ENCODE data around the gene HSD17B12.

DNA sequence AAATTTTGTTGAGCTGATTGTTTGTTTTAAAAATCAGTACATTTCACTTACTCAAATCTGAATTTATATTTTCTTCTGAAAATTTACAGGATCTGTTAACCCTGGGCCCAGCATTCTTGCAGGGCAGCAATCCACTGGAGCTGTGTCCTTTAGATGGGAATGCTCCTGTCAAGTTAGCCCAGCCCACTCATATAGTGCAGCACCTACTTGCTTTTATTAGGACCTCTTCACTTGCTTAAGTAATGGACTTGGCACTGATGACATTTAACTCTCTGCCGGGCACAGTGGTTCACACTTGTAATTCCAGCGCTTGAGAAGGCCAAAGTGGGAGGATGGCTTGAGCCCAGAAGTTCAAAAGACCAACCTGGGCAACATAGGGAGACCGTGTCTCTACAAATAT lies 89.6 kb downstream of the HSD17B12 start:
- TF ChIP-seq, protein P1, sequence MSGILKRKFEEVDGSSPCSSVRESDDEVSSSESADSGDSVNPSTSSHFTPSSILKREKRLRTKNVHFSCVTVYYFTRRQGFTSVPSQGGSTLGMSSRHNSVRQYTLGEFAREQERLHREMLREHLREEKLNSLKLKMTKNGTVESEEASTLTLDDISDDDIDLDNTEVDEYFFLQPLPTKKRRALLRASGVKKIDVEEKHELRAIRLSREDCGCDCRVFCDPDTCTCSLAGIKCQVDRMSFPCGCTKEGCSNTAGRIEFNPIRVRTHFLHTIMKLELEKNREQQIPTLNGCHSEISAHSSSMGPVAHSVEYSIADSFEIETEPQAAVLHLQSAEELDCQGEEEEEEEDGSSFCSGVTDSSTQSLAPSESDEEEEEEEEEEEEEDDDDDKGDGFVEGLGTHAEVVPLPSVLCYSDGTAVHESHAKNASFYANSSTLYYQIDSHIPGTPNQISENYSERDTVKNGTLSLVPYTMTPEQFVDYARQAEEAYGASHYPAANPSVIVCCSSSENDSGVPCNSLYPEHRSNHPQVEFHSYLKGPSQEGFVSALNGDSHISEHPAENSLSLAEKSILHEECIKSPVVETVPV (CRISPR knock-in tag; IDR thresholded peaks at IDR 0.05), result no peak
- TF ChIP-seq ZFP30 (CRISPR knock-in tag; IDR thresholded peaks at IDR 0.05) (no peak), ZNF70 (CRISPR knock-in tag; IDR thresholded peaks at IDR 0.05) (no peak), OSR1 (CRISPR knock-in tag; IDR thresholded peaks at IDR 0.05) (no peak), PPARA (CRISPR knock-in tag; IDR thresholded peaks at IDR 0.05; ENCODE audit: borderline replicate concordance) (no peak), RARB (CRISPR knock-in tag; IDR thresholded peaks at IDR 0.05) (no peak), ZNF8 (CRISPR knock-in tag; IDR thresholded peaks at IDR 0.05) (no peak), SNAI2 (CRISPR knock-in tag; IDR thresholded peaks at IDR 0.05) (no peak), BACH2 (CRISPR knock-in tag; IDR thresholded peaks at IDR 0.05; ENCODE audit: borderline replicate concordance) (no peak), TOX (CRISPR knock-in tag; IDR thresholded peaks at IDR 0.05; ENCODE audit: borderline replicate concordance) (no peak)
- TF ChIP-seq, protein P2, sequence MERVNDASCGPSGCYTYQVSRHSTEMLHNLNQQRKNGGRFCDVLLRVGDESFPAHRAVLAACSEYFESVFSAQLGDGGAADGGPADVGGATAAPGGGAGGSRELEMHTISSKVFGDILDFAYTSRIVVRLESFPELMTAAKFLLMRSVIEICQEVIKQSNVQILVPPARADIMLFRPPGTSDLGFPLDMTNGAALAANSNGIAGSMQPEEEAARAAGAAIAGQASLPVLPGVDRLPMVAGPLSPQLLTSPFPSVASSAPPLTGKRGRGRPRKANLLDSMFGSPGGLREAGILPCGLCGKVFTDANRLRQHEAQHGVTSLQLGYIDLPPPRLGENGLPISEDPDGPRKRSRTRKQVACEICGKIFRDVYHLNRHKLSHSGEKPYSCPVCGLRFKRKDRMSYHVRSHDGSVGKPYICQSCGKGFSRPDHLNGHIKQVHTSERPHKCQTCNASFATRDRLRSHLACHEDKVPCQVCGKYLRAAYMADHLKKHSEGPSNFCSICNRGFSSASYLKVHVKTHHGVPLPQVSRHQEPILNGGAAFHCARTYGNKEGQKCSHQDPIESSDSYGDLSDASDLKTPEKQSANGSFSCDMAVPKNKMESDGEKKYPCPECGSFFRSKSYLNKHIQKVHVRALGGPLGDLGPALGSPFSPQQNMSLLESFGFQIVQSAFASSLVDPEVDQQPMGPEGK (CRISPR knock-in tag; IDR thresholded peaks at IDR 0.05; ENCODE audit: borderline replicate concordance), result no peak
- TF ChIP-seq, protein P3, sequence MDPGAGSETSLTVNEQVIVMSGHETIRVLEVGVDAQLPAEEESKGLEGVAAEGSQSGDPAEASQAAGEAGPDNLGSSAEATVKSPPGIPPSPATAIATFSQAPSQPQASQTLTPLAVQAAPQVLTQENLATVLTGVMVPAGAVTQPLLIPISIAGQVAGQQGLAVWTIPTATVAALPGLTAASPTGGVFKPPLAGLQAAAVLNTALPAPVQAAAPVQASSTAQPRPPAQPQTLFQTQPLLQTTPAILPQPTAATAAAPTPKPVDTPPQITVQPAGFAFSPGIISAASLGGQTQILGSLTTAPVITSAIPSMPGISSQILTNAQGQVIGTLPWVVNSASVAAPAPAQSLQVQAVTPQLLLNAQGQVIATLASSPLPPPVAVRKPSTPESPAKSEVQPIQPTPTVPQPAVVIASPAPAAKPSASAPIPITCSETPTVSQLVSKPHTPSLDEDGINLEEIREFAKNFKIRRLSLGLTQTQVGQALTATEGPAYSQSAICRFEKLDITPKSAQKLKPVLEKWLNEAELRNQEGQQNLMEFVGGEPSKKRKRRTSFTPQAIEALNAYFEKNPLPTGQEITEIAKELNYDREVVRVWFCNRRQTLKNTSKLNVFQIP (CRISPR knock-in tag; IDR thresholded peaks at IDR 0.05; ENCODE audit: borderline replicate concordance, low read depth), result no peak
- TF ChIP-seq, protein P4, sequence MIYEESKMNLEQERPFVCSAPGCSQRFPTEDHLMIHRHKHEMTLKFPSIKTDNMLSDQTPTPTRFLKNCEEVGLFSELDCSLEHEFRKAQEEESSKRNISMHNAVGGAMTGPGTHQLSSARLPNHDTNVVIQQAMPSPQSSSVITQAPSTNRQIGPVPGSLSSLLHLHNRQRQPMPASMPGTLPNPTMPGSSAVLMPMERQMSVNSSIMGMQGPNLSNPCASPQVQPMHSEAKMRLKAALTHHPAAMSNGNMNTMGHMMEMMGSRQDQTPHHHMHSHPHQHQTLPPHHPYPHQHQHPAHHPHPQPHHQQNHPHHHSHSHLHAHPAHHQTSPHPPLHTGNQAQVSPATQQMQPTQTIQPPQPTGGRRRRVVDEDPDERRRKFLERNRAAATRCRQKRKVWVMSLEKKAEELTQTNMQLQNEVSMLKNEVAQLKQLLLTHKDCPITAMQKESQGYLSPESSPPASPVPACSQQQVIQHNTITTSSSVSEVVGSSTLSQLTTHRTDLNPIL (CRISPR knock-in tag; IDR thresholded peaks at IDR 0.05; ENCODE audit: low read depth), result no peak
